ENCODE results near the gene SPOCD1. TPM values are rescaled to one million over a fixed set of nuclear protein-coding genes. Genes with fewer than 3 reads are reported as not detected.

The SPOCD1 gene
- polyA plus RNA-seq, 2 of the 4 experiments (the other 2 are of a cell fraction): 0.98 to 4.8 TPM

DNA sequence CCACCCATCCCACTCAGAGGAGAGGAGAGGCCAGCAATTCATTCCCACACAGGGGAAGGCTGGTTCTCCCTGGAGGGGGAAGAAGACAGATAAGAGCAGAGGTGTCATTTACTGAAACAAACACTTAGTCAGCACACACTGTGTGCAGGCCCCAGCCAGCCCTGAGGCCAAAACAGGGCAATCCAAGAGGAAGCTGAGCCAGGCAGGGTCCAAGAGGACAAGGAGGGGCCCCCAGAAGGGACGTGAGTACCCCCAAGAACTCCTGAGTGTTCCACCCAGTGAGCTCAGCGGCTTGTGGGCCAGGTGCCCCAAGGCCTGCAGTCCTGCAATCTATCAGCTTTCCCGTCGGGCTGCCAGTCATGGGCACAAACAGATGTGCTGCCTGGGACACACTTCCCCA lies 67.5 kb downstream of the SPOCD1 start:
- H3K4me1 ChIP-seq: peaks cover 5% of the 10 kb centered on the region; the same call in 1 of the 3 replicates
- no peak overlapping the region for H3K27ac ChIP-seq
- TF ChIP-seq, protein P1, sequence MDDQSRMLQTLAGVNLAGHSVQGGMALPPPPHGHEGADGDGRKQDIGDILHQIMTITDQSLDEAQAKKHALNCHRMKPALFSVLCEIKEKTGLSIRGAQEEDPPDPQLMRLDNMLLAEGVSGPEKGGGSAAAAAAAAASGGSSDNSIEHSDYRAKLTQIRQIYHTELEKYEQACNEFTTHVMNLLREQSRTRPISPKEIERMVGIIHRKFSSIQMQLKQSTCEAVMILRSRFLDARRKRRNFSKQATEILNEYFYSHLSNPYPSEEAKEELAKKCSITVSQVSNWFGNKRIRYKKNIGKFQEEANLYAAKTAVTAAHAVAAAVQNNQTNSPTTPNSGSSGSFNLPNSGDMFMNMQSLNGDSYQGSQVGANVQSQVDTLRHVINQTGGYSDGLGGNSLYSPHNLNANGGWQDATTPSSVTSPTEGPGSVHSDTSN (IDR thresholded peaks at IDR 0.05): no peak
- TF ChIP-seq, protein P2, sequence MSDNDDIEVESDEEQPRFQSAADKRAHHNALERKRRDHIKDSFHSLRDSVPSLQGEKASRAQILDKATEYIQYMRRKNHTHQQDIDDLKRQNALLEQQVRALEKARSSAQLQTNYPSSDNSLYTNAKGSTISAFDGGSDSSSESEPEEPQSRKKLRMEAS (IDR thresholded peaks at IDR 0.05): no peak
- TF ChIP-seq HOXA7 (CRISPR knock-in tag; IDR thresholded peaks at IDR 0.05) (no peak), RARB (CRISPR knock-in tag; IDR thresholded peaks at IDR 0.05) (no peak), RAD21 (conservative IDR thresholded peaks at IDR 0.05 in 1 of 2, IDR thresholded peaks at IDR 0.05 in 1 of 2) (no peak), EP300 (IDR thresholded peaks at IDR 0.05) (no peak), CHD4 (IDR thresholded peaks at IDR 0.05; ENCODE audit: borderline replicate concordance) (no peak), ESRRA (IDR thresholded peaks at IDR 0.05; ENCODE audit: borderline replicate concordance, low read length) (no peak), HOXB5 (CRISPR knock-in tag; IDR thresholded peaks at IDR 0.05) (no peak), FOSB (CRISPR knock-in tag; IDR thresholded peaks at IDR 0.05) (no peak), SREBF2 (IDR thresholded peaks at IDR 0.05) (no peak), NFE2L2 (conservative IDR thresholded peaks at IDR 0.05; ENCODE audit: low read length) (no peak), POLR2A (IDR thresholded peaks at IDR 0.05; ENCODE audit: low read length) (no peak), BHLHE40 (IDR thresholded peaks at IDR 0.05; ENCODE audit: low read depth, low read length) (no peak), TFCP2L1 (CRISPR knock-in tag; IDR thresholded peaks at IDR 0.05) (no peak), CHD2 (IDR thresholded peaks at IDR 0.05; ENCODE audit: low read length, partially characterized antibody) (no peak), GATA3 (IDR thresholded peaks at IDR 0.05; ENCODE audit: borderline replicate concordance) (no peak)
- TF ChIP-seq, protein P3, sequence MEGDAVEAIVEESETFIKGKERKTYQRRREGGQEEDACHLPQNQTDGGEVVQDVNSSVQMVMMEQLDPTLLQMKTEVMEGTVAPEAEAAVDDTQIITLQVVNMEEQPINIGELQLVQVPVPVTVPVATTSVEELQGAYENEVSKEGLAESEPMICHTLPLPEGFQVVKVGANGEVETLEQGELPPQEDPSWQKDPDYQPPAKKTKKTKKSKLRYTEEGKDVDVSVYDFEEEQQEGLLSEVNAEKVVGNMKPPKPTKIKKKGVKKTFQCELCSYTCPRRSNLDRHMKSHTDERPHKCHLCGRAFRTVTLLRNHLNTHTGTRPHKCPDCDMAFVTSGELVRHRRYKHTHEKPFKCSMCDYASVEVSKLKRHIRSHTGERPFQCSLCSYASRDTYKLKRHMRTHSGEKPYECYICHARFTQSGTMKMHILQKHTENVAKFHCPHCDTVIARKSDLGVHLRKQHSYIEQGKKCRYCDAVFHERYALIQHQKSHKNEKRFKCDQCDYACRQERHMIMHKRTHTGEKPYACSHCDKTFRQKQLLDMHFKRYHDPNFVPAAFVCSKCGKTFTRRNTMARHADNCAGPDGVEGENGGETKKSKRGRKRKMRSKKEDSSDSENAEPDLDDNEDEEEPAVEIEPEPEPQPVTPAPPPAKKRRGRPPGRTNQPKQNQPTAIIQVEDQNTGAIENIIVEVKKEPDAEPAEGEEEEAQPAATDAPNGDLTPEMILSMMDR (IDR thresholded peaks at IDR 0.05): no peak
- H3K4me2 ChIP-seq: no peak overlapping the region
- no peaks in the 10 kb centered on the region for H3K9me3 ChIP-seq
- FAIRE-seq (no peak), DNase-seq (ENCODE audit: low read depth in 1 of 2, low spot score in 1 of 2) (no peak), ATAC-seq (no peak)
- CTCF ChIA-PET: interaction anchor here (1.3 to 2.4 kb wide), 5 partner anchors 14 to 85 kb away, joined by 3 to 13 read pairs (median 4); no protein-coding TSS in a partner anchor
- 64% methylated on average over 4 of the region's 4 CpGs for WGBS (ENCODE audit: missing lambda C conversion rate)
- POLR2A ChIA-PET: no interaction called here
- H3K4me3 ChIP-seq: no peak overlapping the region

DNA sequence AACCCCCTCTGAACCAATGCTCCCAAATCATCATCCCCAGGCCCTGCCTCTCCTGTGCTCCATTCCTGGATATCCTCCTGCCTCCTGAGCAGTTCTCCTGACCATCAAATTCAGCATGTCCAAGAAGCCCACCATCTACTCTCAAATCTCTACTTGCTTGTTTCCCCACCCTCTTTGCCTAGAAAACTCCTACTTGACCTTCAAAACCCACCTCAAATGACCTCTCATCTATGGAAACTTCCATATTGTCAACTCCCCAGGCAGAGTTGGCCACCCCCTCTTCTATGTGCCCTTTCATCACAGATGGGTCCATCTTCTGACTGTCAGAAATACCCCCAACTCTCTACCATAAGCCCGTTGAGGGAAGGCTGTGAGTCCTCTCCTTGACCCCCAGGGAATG lies 68.5 kb downstream of the SPOCD1 start:
- FAIRE-seq (no peak), ATAC-seq (no peak), DNase-seq (ENCODE audit: low read depth in 1 of 2, low spot score in 1 of 2) (no peak)
- no CpG with 5 or more reads among the region's 1 CpG for WGBS (ENCODE audit: missing lambda C conversion rate)
- no peak overlapping the region for H3K27ac ChIP-seq
- no peak overlapping the region for H3K4me2 ChIP-seq
- H3K9me3 ChIP-seq: no peaks in the 10 kb centered on the region
- H3K4me1 ChIP-seq: peaks cover 5% of the 10 kb centered on the region; the same call in 1 of the 3 replicates
- ChIA-PET CTCF (interaction anchor here (1.7 to 9.9 kb wide), 3 partner anchors 31 to 128 kb away, joined by 3 to 102 read pairs (median 13); no protein-coding TSS in a partner anchor), POLR2A (no interaction called here)
- TF ChIP-seq JUN (IDR thresholded peaks at IDR 0.05) (no peak), RAD21 (conservative IDR thresholded peaks at IDR 0.05 in 1 of 2, IDR thresholded peaks at IDR 0.05 in 1 of 2) (no peak), MYC (IDR thresholded peaks at IDR 0.05; ENCODE audit: borderline replicate concordance, low read length) (no peak), ZSCAN20 (CRISPR knock-in tag; IDR thresholded peaks at IDR 0.05) (no peak), GATA3 (IDR thresholded peaks at IDR 0.05; ENCODE audit: borderline replicate concordance) (no peak), ESRRA (IDR thresholded peaks at IDR 0.05; ENCODE audit: borderline replicate concordance, low read length) (no peak), CHD4 (IDR thresholded peaks at IDR 0.05; ENCODE audit: borderline replicate concordance) (no peak), TP53 (CRISPR knock-in tag; IDR thresholded peaks at IDR 0.05) (no peak), HOXB5 (CRISPR knock-in tag; IDR thresholded peaks at IDR 0.05) (no peak), HDAC2 (IDR thresholded peaks at IDR 0.05) (no peak), CBX8 (IDR thresholded peaks at IDR 0.05) (no peak), TFCP2L1 (CRISPR knock-in tag; IDR thresholded peaks at IDR 0.05) (no peak), CEBPB (IDR thresholded peaks at IDR 0.05) (no peak), ZC3H11A (IDR thresholded peaks at IDR 0.05) (no peak), POLR2AphosphoS2 (conservative IDR thresholded peaks at IDR 0.05; ENCODE audit: low read length) (no peak), FOSL2 (IDR thresholded peaks at IDR 0.05) (no peak), FOSL2 (CRISPR knock-in tag; IDR thresholded peaks at IDR 0.05) (no peak)
- TF ChIP-seq, protein P4, sequence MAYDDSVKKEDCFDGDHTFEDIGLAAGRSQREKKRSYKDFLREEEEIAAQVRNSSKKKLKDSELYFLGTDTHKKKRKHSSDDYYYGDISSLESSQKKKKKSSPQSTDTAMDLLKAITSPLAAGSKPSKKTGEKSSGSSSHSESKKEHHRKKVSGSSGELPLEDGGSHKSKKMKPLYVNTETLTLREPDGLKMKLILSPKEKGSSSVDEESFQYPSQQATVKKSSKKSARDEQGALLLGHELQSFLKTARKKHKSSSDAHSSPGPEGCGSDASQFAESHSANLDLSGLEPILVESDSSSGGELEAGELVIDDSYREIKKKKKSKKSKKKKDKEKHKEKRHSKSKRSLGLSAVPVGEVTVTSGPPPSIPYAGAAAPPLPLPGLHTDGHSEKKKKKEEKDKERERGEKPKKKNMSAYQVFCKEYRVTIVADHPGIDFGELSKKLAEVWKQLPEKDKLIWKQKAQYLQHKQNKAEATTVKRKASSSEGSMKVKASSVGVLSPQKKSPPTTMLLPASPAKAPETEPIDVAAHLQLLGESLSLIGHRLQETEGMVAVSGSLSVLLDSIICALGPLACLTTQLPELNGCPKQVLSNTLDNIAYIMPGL (CRISPR knock-in tag; IDR thresholded peaks at IDR 0.05; ENCODE audit: borderline replicate concordance): no peak
- TF ChIP-seq, protein P5, sequence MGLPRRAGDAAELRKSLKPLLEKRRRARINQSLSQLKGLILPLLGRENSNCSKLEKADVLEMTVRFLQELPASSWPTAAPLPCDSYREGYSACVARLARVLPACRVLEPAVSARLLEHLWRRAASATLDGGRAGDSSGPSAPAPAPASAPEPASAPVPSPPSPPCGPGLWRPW (IDR thresholded peaks at IDR 0.05): no peak
- TF ChIP-seq, protein P3 (IDR thresholded peaks at IDR 0.05): no peak
- no peak overlapping the region for H3K4me3 ChIP-seq
